ENCODE results near the gene RAD9A. TPM values are rescaled to one million over a fixed set of nuclear protein-coding genes. Genes with fewer than 3 reads are reported as not detected.

RAD9A gene
- total and polyA plus RNA-seq, 2 of the 4 experiments (the other 2 are of a cell fraction): 2.0 to 10.3 TPM

GRCh38 chr11:67400942-67401494, 9.2 kb downstream of the RAD9A start:
- H2AFZ ChIP-seq (replicated peaks; ENCODE audit: low read length, poor library complexity): peak overlapping the region; percentile 93
- H2AK5ac ChIP-seq (ENCODE audit: low read depth, low read length): peak overlapping the region; percentile 66
- peak overlapping the region; percentile 42 for H3K56ac ChIP-seq (ENCODE audit: extremely low read depth, insufficient read depth, low read length)
- peak overlapping the region; percentile 87 for H3K27ac ChIP-seq (ENCODE audit: insufficient read depth, low read length)
- peak overlapping the region; percentile 72 for H3K4me3 ChIP-seq (ENCODE audit: insufficient read depth, low read depth, low read length)
- ChIA-PET CTCF (interaction anchor here (0.7 to 1.5 kb wide), 3 partner anchors 14 to 72 kb away, joined by 3 to 7 read pairs (median 5); no protein-coding TSS in a partner anchor), POLR2A (ENCODE audit: unreplicated experiment) (interaction anchor here (0.5 to 1.2 kb wide), 3 partner anchors 43 to 84 kb away, joined by 3 to 7 read pairs (median 4); partner anchors contain the start of gene TMEM134)
- H4K20me1 ChIP-seq (ENCODE audit: insufficient read depth, low read length): peaks cover 30% of the 10 kb centered on the region
- H3K36me3 ChIP-seq (ENCODE audit: control insufficient read depth, insufficient read depth, low read length): peaks cover 40% of the 10 kb centered on the region
- peak overlapping the region; percentile 84 for H3K9ac ChIP-seq (ENCODE audit: low read depth, low read length)
- intact Hi-C loops (cut with micrococcal nuclease) (loop anchor here (2.0 kb wide), 1 partner anchor 108 kb away; the partner anchor contains the start of gene CDK2AP2), in situ Hi-C loops (cut with MboI; ENCODE audit: low sequenced_read_pairs) (no loop called here), dilution Hi-C loops (cut with HindIII; ENCODE audit: low sequenced_read_pairs, unreplicated experiment) (no loop called here)
- H4K91ac ChIP-seq (ENCODE audit: insufficient read depth, low read depth, low read length): peak overlapping the region; percentile 72
- H2BK15ac ChIP-seq (ENCODE audit: low read depth, low read length): no peak overlapping the region
- peak overlapping the region; percentile 78 for H2BK5ac ChIP-seq (ENCODE audit: low read depth, low read length, poor library complexity, severe bottlenecking)
- H2BK120ac ChIP-seq (ENCODE audit: low read depth, low read length): no peak overlapping the region
- DNase-seq (no peak), ATAC-seq (ENCODE audit: low read depth) (peak; percentile 1)
- H3K23ac ChIP-seq (ENCODE audit: low read depth, low read length): peak overlapping the region; percentile 86; the same call in 1 of the 2 replicates
- H4K5ac ChIP-seq (ENCODE audit: low read depth, low read length): peak overlapping the region; percentile 26; the same call in 1 of the 2 replicates
- no peak overlapping the region for H2BK20ac ChIP-seq (ENCODE audit: low read depth, low read length)
- WGBS, 2 experiments (ENCODE audit: extremely low coverage in 2 of 2, insufficient read length in 1 of 2): 8% methylated on average over 17 of the region's 27 CpGs; no CpG with 5 or more reads in 1 of the 2 experiments
- peak overlapping the region; percentile 81 to 86; a peak in 2 of 4 replicates for H4K8ac ChIP-seq (ENCODE audit: low read depth in 2 of 2, low read length in 2 of 2)
- peak overlapping the region; percentile 7; the same call in 1 of the 2 replicates for H3K18ac ChIP-seq (ENCODE audit: low read depth, low read length)
- BruUV-seq (replicated peaks): no TSS peak
- peak overlapping the region; percentile 76 for H3K4ac ChIP-seq (ENCODE audit: low read depth, low read length)
- H3K4me2 ChIP-seq (ENCODE audit: low read depth, low read length): peak overlapping the region; percentile 98
- H3K9me3 ChIP-seq (ENCODE audit: control insufficient read depth, insufficient read depth, low read length): no peaks in the 10 kb centered on the region
- H3K4me1 ChIP-seq (ENCODE audit: control insufficient read depth, insufficient read depth, low read length): peaks cover 13% of the 10 kb centered on the region
- H3K14ac ChIP-seq (replicated peaks; ENCODE audit: low read depth, low read length): peak overlapping the region; percentile 89
- peaks cover 17 to 35% of the 10 kb centered on the region in 2 experiments; a peak in 3 of 4 replicates for H3K79me1 ChIP-seq (ENCODE audit: low read depth in 1 of 2, low read length in 2 of 2)
- H3K9me1 ChIP-seq (ENCODE audit: insufficient read depth, low read length): no peaks in the 10 kb centered on the region
- peak overlapping the region; percentile 99 for H2AK9ac ChIP-seq (replicated peaks; ENCODE audit: low read depth, low read length, poor library complexity)
- no peaks in the 10 kb centered on the region for H3K27me3 ChIP-seq (ENCODE audit: control insufficient read depth, insufficient read depth, low read length)
- TF ChIP-seq USF2 (IDR thresholded peaks at IDR 0.05; ENCODE audit: low read depth, low read length) (no peak), FOS (IDR thresholded peaks at IDR 0.05; ENCODE audit: low read depth, low read length) (no peak), BHLHE40 (IDR thresholded peaks at IDR 0.05; ENCODE audit: low read depth, low read length) (no peak), CHD1 (IDR thresholded peaks at IDR 0.05; ENCODE audit: low read depth, low read length) (no peak), MAZ (IDR thresholded peaks at IDR 0.05; ENCODE audit: borderline replicate concordance, low read depth, low read length) (no peak), POLR2A (IDR thresholded peaks at IDR 0.05; ENCODE audit: low read depth, low read length) (no peak), MAFK (IDR thresholded peaks at IDR 0.05; ENCODE audit: low read depth, low read length) (no peak), CEBPB (IDR thresholded peaks at IDR 0.05; ENCODE audit: low read depth, low read length) (no peak), RAD21 (IDR thresholded peaks at IDR 0.05; ENCODE audit: low read length) (no peak)
